Measurements from ENCODE around the gene S100A7. TPM values are rescaled to one million over a fixed set of nuclear protein-coding genes. Genes with fewer than 3 reads are reported as not detected.

S100A7 gene
- total RNA-seq, 1 experiment from 2014 or later: not detected

DNA sequence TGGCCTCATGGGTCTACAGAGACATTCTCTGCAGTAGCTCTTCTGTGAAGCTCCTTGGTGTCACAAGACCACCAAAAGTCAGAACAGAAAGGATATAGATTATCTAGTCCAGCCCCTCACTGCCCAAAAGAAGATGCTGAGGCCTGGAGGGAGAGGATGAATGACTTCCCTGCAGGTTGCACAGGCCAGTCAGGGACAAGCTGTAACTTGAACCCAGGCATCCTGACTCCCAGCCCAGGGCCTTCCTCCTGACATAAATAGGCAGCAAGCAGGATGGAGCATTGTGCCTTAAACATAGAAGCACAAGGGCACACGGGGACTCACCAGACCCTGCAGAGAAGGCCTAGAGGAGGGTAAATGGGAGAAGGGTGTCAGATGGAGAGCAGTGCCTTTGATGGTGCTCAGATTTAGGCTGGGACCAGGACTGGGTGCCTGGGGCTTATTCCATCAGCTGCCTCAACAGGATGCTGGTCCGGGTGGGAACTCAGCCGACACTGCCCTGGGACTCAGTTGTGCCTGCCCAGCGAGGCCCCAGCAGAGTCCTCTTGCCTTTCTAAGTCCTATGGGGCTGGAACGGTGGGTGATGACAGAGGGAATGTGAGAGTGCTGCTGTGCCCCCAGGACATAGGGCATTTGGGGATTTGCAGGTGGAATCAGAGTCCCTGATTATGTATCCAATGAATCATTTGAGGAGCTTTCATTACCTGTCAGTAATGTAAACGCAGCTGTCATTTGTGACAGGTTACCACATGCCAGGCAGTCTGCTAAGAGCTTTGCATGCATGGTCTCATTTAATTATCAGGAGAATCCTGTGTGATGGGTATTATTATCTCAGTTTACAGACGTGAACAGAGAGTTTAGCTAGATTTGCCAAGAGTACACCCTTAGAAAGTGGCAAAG lies 30.9 kb downstream of the S100A7 start:
- H3K27me3 ChIP-seq (replicated peaks; ENCODE audit: insufficient read depth, low read depth, low read length, poor library complexity): peaks cover 55% of the 10 kb centered on the region
- no peak for TF ChIP-seq EZH2 (IDR thresholded peaks at IDR 0.05; ENCODE audit: borderline replicate concordance, low read depth, low read length, poor library complexity, severe bottlenecking)
- TF ChIP-seq, protein P1, sequence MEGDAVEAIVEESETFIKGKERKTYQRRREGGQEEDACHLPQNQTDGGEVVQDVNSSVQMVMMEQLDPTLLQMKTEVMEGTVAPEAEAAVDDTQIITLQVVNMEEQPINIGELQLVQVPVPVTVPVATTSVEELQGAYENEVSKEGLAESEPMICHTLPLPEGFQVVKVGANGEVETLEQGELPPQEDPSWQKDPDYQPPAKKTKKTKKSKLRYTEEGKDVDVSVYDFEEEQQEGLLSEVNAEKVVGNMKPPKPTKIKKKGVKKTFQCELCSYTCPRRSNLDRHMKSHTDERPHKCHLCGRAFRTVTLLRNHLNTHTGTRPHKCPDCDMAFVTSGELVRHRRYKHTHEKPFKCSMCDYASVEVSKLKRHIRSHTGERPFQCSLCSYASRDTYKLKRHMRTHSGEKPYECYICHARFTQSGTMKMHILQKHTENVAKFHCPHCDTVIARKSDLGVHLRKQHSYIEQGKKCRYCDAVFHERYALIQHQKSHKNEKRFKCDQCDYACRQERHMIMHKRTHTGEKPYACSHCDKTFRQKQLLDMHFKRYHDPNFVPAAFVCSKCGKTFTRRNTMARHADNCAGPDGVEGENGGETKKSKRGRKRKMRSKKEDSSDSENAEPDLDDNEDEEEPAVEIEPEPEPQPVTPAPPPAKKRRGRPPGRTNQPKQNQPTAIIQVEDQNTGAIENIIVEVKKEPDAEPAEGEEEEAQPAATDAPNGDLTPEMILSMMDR (conservative IDR thresholded peaks at IDR 0.05; ENCODE audit: low read depth, low read length): no peak
- no peak overlapping the region for H3K4me3 ChIP-seq (ENCODE audit: low read depth, low read length, poor library complexity, severe bottlenecking)
- no peak for DNase-seq (ENCODE audit: low spot score)
- ChIA-PET POLR2A (ENCODE audit: low non-redundant PET) (no interaction called here), CTCF (no interaction called here)
- no peaks in the 10 kb centered on the region for H3K9me3 ChIP-seq (ENCODE audit: low read depth, low read length, poor library complexity, severe bottlenecking)
- intact Hi-C loops (cut with micrococcal nuclease; ENCODE audit: unreplicated experiment): no loop called here
- H3K27ac ChIP-seq (ENCODE audit: low read depth, low read length, poor library complexity, severe bottlenecking): no peak overlapping the region
- H3K36me3 ChIP-seq (ENCODE audit: insufficient read depth, low read length, poor library complexity, severe bottlenecking): no peaks in the 10 kb centered on the region
- BruUV-seq (replicated peaks): no TSS peak
- H3K4me1 ChIP-seq (ENCODE audit: insufficient read depth, low read length, poor library complexity, severe bottlenecking): no peaks in the 10 kb centered on the region

DNA sequence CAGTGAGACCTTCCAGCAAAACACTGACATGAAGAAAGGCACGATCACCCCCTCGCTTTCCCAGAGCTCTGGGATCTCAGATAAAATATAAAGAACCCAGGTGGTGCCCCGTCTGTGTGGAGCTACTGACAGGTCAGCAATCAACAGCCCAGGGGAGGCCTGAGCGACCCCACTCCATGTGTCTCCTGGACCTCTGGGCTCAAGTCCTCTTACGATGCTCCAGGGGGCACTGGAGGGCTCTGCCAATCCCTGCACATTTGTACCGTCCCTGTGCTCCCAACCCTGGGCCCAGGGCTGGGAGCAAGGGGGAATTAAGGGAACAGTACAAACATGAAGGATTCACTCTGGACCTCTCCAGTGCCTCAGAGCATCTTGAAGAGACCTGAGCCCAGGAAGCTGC lies 31.7 kb downstream of the S100A7 start:
- no peak for DNase-seq (ENCODE audit: low spot score)
- no peaks in the 10 kb centered on the region for H3K36me3 ChIP-seq (ENCODE audit: insufficient read depth, low read length, poor library complexity, severe bottlenecking)
- intact Hi-C loops (cut with micrococcal nuclease; ENCODE audit: unreplicated experiment): no loop called here
- POLR2A ChIA-PET (ENCODE audit: low non-redundant PET): no interaction called here
- no peaks in the 10 kb centered on the region for H3K4me1 ChIP-seq (ENCODE audit: insufficient read depth, low read length, poor library complexity, severe bottlenecking)
- H3K9me3 ChIP-seq (ENCODE audit: low read depth, low read length, poor library complexity, severe bottlenecking): no peaks in the 10 kb centered on the region
- H3K4me3 ChIP-seq (ENCODE audit: low read depth, low read length, poor library complexity, severe bottlenecking): no peak overlapping the region
- H3K27ac ChIP-seq (ENCODE audit: low read depth, low read length, poor library complexity, severe bottlenecking): no peak overlapping the region
- no TSS peak for BruUV-seq (replicated peaks)
- CTCF ChIA-PET: no interaction called here
- peaks cover 54% of the 10 kb centered on the region for H3K27me3 ChIP-seq (replicated peaks; ENCODE audit: insufficient read depth, low read depth, low read length, poor library complexity)
- TF ChIP-seq, protein P1 (conservative IDR thresholded peaks at IDR 0.05; ENCODE audit: low read depth, low read length): no peak
- TF ChIP-seq EZH2 (IDR thresholded peaks at IDR 0.05; ENCODE audit: borderline replicate concordance, low read depth, low read length, poor library complexity, severe bottlenecking): no peak

DNA sequence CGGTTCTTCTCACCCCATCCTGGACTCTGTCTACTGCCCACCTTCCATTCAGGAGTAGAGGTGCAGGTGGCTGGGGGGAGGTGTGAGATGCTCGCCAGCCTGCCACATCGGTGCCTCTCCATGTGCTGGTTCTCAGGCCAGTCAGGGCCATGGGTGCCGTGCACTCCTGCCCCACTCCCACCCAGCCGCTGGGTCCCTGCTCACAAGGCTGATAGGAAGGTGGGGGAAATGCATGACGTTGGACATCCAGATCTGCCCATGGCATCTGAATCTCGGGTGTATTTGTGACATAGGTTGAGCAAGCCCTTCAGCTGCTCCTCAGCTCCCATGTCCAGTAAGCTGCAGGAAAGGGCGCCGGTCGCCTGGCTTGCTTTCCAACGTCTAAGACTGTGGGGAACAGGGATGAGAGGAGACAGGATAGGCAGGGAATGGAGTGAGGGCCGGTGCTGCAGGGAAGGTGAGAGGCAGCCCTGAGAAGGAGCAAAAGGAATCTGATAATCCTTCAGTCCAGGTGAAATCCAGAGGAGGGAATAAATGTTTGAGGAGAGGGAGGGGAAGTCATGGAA lies 32.3 kb downstream of the S100A7 start:
- no peaks in the 10 kb centered on the region for H3K4me1 ChIP-seq (ENCODE audit: insufficient read depth, low read length, poor library complexity, severe bottlenecking)
- intact Hi-C loops (cut with micrococcal nuclease; ENCODE audit: unreplicated experiment): no loop called here
- DNase-seq (ENCODE audit: low spot score): no peak
- BruUV-seq (replicated peaks): no TSS peak
- H3K27ac ChIP-seq (ENCODE audit: low read depth, low read length, poor library complexity, severe bottlenecking): no peak overlapping the region
- H3K27me3 ChIP-seq (replicated peaks; ENCODE audit: insufficient read depth, low read depth, low read length, poor library complexity): peaks cover 51% of the 10 kb centered on the region
- TF ChIP-seq, protein P1 (conservative IDR thresholded peaks at IDR 0.05; ENCODE audit: low read depth, low read length): no peak
- no peak for TF ChIP-seq EZH2 (IDR thresholded peaks at IDR 0.05; ENCODE audit: borderline replicate concordance, low read depth, low read length, poor library complexity, severe bottlenecking)
- no peaks in the 10 kb centered on the region for H3K9me3 ChIP-seq (ENCODE audit: low read depth, low read length, poor library complexity, severe bottlenecking)
- no peak overlapping the region for H3K4me3 ChIP-seq (ENCODE audit: low read depth, low read length, poor library complexity, severe bottlenecking)
- ChIA-PET POLR2A (ENCODE audit: low non-redundant PET) (no interaction called here), CTCF (no interaction called here)
- no peaks in the 10 kb centered on the region for H3K36me3 ChIP-seq (ENCODE audit: insufficient read depth, low read length, poor library complexity, severe bottlenecking)

Data from A673 (cell line).